GM12878 (cell line): ENCODE results near the gene SGMS1. TPM values are rescaled to one million over a fixed set of nuclear protein-coding genes. Genes with fewer than 3 reads are reported as not detected.

Experiments
- ATAC-seq: fragments of 200-7000 bp; cut with Tn5 transposase; 3 replicates; pipeline ENCODE4 v1.9.1; 2020; ENCODE audit warnings: mild to moderate bottlenecking, moderate library complexity
- BruUV-seq: library from RNA; stranded (reverse); fragments of 400-500 nt; replicated peaks from 2 replicates; lab custom pipeline; 2021; lab: Mats Ljungman, UMichigan
- CTCF ChIA-PET: fragments of 300-600 bp; sonication (Branson Sonifier 250); formaldehyde crosslinking; extraction: SDS; loops from one replicate; lab custom pipeline; 2021; ENCODE audit warnings: inconsistent platforms; lab: Yijun Ruan, JAX
- POLR2A ChIA-PET: fragments of 350-600 bp; formaldehyde crosslinking; extraction: SDS; loops from one replicate; lab custom pipeline; 2021; ENCODE audit warnings: inconsistent platforms; lab: Charles Lee
- RAD21 ChIA-PET: fragments of 300-600 bp; sonication (Branson Sonifier 250); formaldehyde crosslinking; loops from one replicate; lab custom pipeline; 2023; ENCODE audit warnings: antibody characterized with exemption; ENCODE audit not compliant: unreplicated experiment; lab: Charles Lee
- SMC1A ChIA-PET: fragments of 300-600 bp; sonication (Branson Sonifier 250); formaldehyde crosslinking; loops from one replicate; lab custom pipeline; 2023; ENCODE audit not compliant: unreplicated experiment, uncharacterized antibody; lab: Charles Lee
- DNase-seq: peaks from one replicate; pipeline ENCODE4 v3.0.0-alpha.2; 2011; ENCODE audit warnings: low read depth, low spot score
- FAIRE-seq: peaks from 3 replicates; lab custom pipeline; 2011; peaks lifted over from hg19 to GRCh38; lab: Jason Lieb, UNC
- H2AFZ ChIP-seq: 2 replicates; pipeline ENCODE4 v1.6.0; 2011; ENCODE audit warnings: low read depth, low read length, control low read depth; ENCODE audit not compliant: control insufficient read depth
- H3K27ac ChIP-seq: 2 replicates; pipeline ENCODE4 v1.5.1; 2011; ENCODE audit warnings: control low read depth; ENCODE audit not compliant: control insufficient read depth, insufficient read depth
- H3K27me3 ChIP-seq, 2 experiments: replicated peaks in 1 of 2; 2 replicates each; pipeline versions ENCODE4 v1.6.0 to v1.6.1; 2011; ENCODE audit warnings: low read length in 1 of 2; ENCODE audit not compliant: control insufficient read depth in 2 of 2, insufficient read depth in 2 of 2
- H3K36me3 ChIP-seq, 2 experiments: 2 replicates each; pipeline ENCODE4 v1.5.1; 2011; ENCODE audit warnings: low read length in 1 of 2; ENCODE audit not compliant: control insufficient read depth in 2 of 2, insufficient read depth in 2 of 2
- H3K4me1 ChIP-seq: 2 replicates; pipeline ENCODE4 v1.6.1; 2011; ENCODE audit warnings: mild to moderate bottlenecking, low read length, moderate library complexity, mixed read lengths; ENCODE audit not compliant: control insufficient read depth, insufficient read depth
- H3K4me2 ChIP-seq: 2 replicates; pipeline ENCODE4 v1.6.0; 2011; ENCODE audit warnings: control low read depth; ENCODE audit not compliant: control insufficient read depth, insufficient read depth
- H3K4me3 ChIP-seq: fragments of 200-600 bp; sonication (generic); 2 replicates; pipeline ENCODE4 v1.5.1; 2016
- H3K79me2 ChIP-seq: 2 replicates; pipeline ENCODE4 v1.6.0; 2011; ENCODE audit warnings: low read length; ENCODE audit not compliant: control insufficient read depth, insufficient read depth
- H3K9ac ChIP-seq: 2 replicates; pipeline ENCODE4 v1.8.0; 2011; ENCODE audit warnings: low read length, control low read depth, mixed read lengths; ENCODE audit not compliant: control insufficient read depth, insufficient read depth
- H3K9me3 ChIP-seq: replicated peaks from 3 replicates; pipeline ENCODE4 v1.5.1; 2011; ENCODE audit warnings: mild to moderate bottlenecking, low read length; ENCODE audit not compliant: control insufficient read depth, insufficient read depth
- H4K20me1 ChIP-seq: 2 replicates; pipeline ENCODE4 v1.6.0; 2011; ENCODE audit not compliant: control insufficient read depth, insufficient read depth
- BCL11A ChIP-seq: IDR thresholded peaks from 2 replicates; pipeline ENCODE4 v1.6.1; 2011; ENCODE audit warnings: low read depth, low read length
- CEBPB ChIP-seq, 2 experiments: fragments of 150-350 bp in 1 of 2; IDR thresholded peaks; 2 replicates each; pipeline ENCODE4 v1.6.1; 2012 to 2014; ENCODE audit warnings: low read depth in 2 of 2, low read length in 2 of 2, borderline replicate concordance in 1 of 2, inconsistent platforms in 1 of 2
- CEBPZ ChIP-seq: fragments of 150-350 bp; IDR thresholded peaks from 2 replicates; pipeline ENCODE4 v1.6.1; 2016; ENCODE audit warnings: low read depth, low read length
- ESRRA ChIP-seq: IDR thresholded peaks from 2 replicates; pipeline ENCODE4 v1.6.1; 2012; ENCODE audit warnings: mild to moderate bottlenecking, low read length, improper control_type of control experiment
- NBN ChIP-seq: fragments of 450-650 bp; IDR thresholded peaks from 2 replicates; pipeline ENCODE4 v1.6.1; 2016
- NKRF ChIP-seq: fragments of 450-650 bp; conservative IDR thresholded peaks from 2 replicates; pipeline ENCODE4 v1.6.1; 2017; ENCODE audit warnings: mild to moderate bottlenecking, moderate library complexity
- RELA ChIP-seq: fragments of 450-650 bp; IDR thresholded peaks from 2 replicates; pipeline ENCODE4 v1.8.0; 2014; ENCODE audit warnings: borderline replicate concordance; ENCODE audit not compliant: partially characterized antibody
- RELB ChIP-seq: fragments of 450-650 bp; IDR thresholded peaks from 2 replicates; pipeline ENCODE4 v1.6.1; 2017; ENCODE audit warnings: low read depth, mild to moderate bottlenecking, moderate library complexity
- USF1 ChIP-seq: IDR thresholded peaks from 2 replicates; pipeline ENCODE4 v1.6.1; 2011; ENCODE audit warnings: borderline replicate concordance, low read depth, mild to moderate bottlenecking, moderate library complexity, mixed read lengths, low read length; ENCODE audit not compliant: insufficient read depth; ENCODE audit errors: extremely low read length
- WRNIP1 ChIP-seq: IDR thresholded peaks from 2 replicates; pipeline ENCODE4 v1.6.1; 2011; ENCODE audit warnings: low read depth, low read length, improper control_type of control experiment, borderline replicate concordance
- ZNF207 ChIP-seq: fragments of 450-650 bp; IDR thresholded peaks from 2 replicates; pipeline ENCODE4 v1.6.1; 2014; ENCODE audit warnings: antibody characterized with exemption, mild to moderate bottlenecking, borderline replicate concordance
- WGBS: methylation state at CpG from one replicate; pipeline ENCODE4 v1.1.6; 2016; ENCODE audit warnings: low lambda C conversion rate; ENCODE audit not compliant: insufficient replicate concordance, insufficient coverage; ENCODE audit errors: missing lambda C conversion rate; 5-methylcytosine and 5-hydroxymethylcytosine counted together
- in situ Hi-C: fragments of 300-500 bp; cut with MboI; formaldehyde crosslinking; loops from 9 replicates; pipeline ENCODE4 v1.14.3; 2018; ENCODE audit warnings: mixed read lengths
- intact Hi-C: fragments of 100-400 bp; cut with micrococcal nuclease; formaldehyde crosslinking; loops from one replicate; pipeline ENCODE4 v1.14.2; 2022; ENCODE audit not compliant: unreplicated experiment
- polyA plus RNA-seq, 11 experiments: library from polyadenylated mRNA; depleted of rRNA in 4 of 11; unstranded in 6 of 11; stranded (reverse) in 5 of 11; fragments of >200 nt; fragmentation: Nextera tagmentation in 4 of 11; fragmentation: Illumina TruSeq in 1 of 11; extraction: Ambion mirVana in 4 of 11; extraction: Trizol in 1 of 11; gene quantifications; 1 replicate in 1 of 11; 2 replicates in 10 of 11; pipeline versions ENCODE4 v1.2.1 to v1.2.3, GENCODE V29; 2011 to 2016; ENCODE audit warnings: inconsistent platforms in 2 of 11, missing spikeins in 2 of 11, low read depth in 1 of 11
- total RNA-seq, 4 experiments: library from RNA; depleted of rRNA in 3 of 4; stranded (reverse); fragments of >200 nt in 3 of 4; fragmentation: Illumina TruSeq in 1 of 4; extraction: Trizol in 1 of 4; gene quantifications; 2 replicates each; pipeline versions ENCODE4 v1.2.1 to v1.2.3, GENCODE V29; 2013 to 2021

SGMS1 gene
- total and polyA plus RNA-seq, 10 of the 15 experiments (the other 5 are each of a cell fraction or from before 2014, with no cell fraction given) = 1.4 to 14.5 (median 4.9) TPM

- TF ChIP-seq CEBPZ = no peak
- TF ChIP-seq NBN = no peak
Measured at GRCh38 chr10:50650481-50650880, 26.7 kb upstream of the SGMS1 start (continued).

GRCh38 chr10:50648935-50649227, 25.1 kb upstream of the SGMS1 start:
- DNase-seq = no peak
- H4K20me1 ChIP-seq = no peaks in the 10 kb centered on the region
- no peaks in the 10 kb centered on the region for H3K9me3 ChIP-seq
- SMC1A ChIA-PET = interaction anchor here (1.0 to 9.4 kb wide), 11 partner anchors 11 to 357 kb away, joined by 3 to 105 read pairs (median 8); no protein-coding TSS in a partner anchor
- H3K9ac ChIP-seq = no peak overlapping the region
- H3K4me2 ChIP-seq = peak overlapping the region; percentile 31; the same call in 1 of the 2 replicates
- H3K4me3 ChIP-seq = no peak overlapping the region
- RAD21 ChIA-PET = interaction anchor here (1.0 to 4.0 kb wide), 8 partner anchors 10 to 388 kb away, joined by 3 to 24 read pairs (median 7); no protein-coding TSS in a partner anchor
- H3K79me2 ChIP-seq = no peaks in the 10 kb centered on the region
- POLR2A ChIA-PET = interaction anchor here (0.6 to 2.2 kb wide), 6 partner anchors 10 to 138 kb away, joined by 3 to 6 read pairs (median 3); no protein-coding TSS in a partner anchor
- peaks cover 34% of the 10 kb centered on the region for H3K4me1 ChIP-seq
- FAIRE-seq = no peak
- CTCF ChIA-PET = interaction anchor here (0.9 to 3.3 kb wide), 6 partner anchors 11 to 374 kb away, joined by 3 to 19 read pairs (median 6); no protein-coding TSS in a partner anchor
- H3K27ac ChIP-seq = 0 out of 2 replicates have a peak overlapping the region, but pooled peaks have one; percentile 17
- intact Hi-C loops = loop anchor here (1.0 kb wide), 1 partner anchor 24 kb away; no protein-coding TSS in a partner anchor
- H2AFZ ChIP-seq = no peak overlapping the region
- BruUV-seq = no TSS peak
- no peaks in the 10 kb centered on the region for H3K36me3 ChIP-seq
- 5% methylated on average over 1 of the region's 1 CpG for WGBS
- ATAC-seq = no peak
- H3K27me3 ChIP-seq = no peaks in the 10 kb centered on the region
- in situ Hi-C loops = loop anchor here (25.0 kb wide), 1 partner anchor 1462 kb away; the partner anchor contains the start of gene TMEM273
- no peak for TF ChIP-seq RELB
- TF ChIP-seq NKRF = no peak
- no peak for TF ChIP-seq ZNF207
- no peak for TF ChIP-seq USF1
- TF ChIP-seq ESRRA = no peak
- no peak for TF ChIP-seq BCL11A
- no peak for TF ChIP-seq CEBPB (IDR thresholded peaks at IDR 0.05; ENCODE audit: borderline replicate concordance in 1 of 2, low read depth in 2 of 2, low read length in 2 of 2)
- TF ChIP-seq RELA = no peak
- TF ChIP-seq WRNIP1 = no peak
